Suprapubic skin (tissue), 3 donors: ENCODE results near the gene FOXRED2.

Experiments
- POLR2AphosphoS5 ChIP-seq, 3 donors: sonication (generic); formaldehyde crosslinking; IDR thresholded peaks; one replicate each; pipeline ENCODE4 v1.6.1; 2017; ENCODE audit warnings: antibody characterized with exemption in 3 of 3
- TF ChIP-seq, protein P1 (sequence below), 2 donors: fragments of 200-600 bp in 1 of 2; fragments of 450-650 bp in 1 of 2; sonication (generic) in 1 of 2; IDR thresholded peaks; one replicate each; pipeline ENCODE4 v1.5.1; 2016 to 2019; ENCODE audit warnings: antibody characterized with exemption in 2 of 2, mild to moderate bottlenecking in 1 of 2, moderate library complexity in 1 of 2

DNA sequence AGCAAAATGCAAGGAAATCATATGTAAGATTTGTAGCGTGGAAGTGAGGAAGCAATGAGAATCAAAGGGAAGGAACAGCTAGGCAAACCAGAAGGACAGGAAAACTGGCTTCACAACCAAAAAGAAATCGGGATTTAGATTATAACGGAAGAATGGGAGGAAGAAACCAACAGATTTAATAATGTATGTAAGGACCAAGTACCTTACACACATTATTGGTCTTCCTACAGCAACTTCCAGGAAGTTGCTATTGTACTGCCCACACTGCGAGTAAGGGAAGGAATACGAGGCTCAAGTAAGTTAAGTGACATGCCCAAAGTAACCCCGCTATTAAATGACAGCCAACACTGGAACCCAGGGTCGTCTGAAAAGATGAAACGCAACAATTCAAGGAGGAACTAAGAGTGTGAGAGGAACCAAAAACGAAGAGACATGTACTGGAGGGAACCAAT is 25.9 kb downstream of the FOXRED2 start:
- no peak for TF ChIP-seq POLR2AphosphoS5 (IDR thresholded peaks at IDR 0.05)
- TF ChIP-seq, protein P1, sequence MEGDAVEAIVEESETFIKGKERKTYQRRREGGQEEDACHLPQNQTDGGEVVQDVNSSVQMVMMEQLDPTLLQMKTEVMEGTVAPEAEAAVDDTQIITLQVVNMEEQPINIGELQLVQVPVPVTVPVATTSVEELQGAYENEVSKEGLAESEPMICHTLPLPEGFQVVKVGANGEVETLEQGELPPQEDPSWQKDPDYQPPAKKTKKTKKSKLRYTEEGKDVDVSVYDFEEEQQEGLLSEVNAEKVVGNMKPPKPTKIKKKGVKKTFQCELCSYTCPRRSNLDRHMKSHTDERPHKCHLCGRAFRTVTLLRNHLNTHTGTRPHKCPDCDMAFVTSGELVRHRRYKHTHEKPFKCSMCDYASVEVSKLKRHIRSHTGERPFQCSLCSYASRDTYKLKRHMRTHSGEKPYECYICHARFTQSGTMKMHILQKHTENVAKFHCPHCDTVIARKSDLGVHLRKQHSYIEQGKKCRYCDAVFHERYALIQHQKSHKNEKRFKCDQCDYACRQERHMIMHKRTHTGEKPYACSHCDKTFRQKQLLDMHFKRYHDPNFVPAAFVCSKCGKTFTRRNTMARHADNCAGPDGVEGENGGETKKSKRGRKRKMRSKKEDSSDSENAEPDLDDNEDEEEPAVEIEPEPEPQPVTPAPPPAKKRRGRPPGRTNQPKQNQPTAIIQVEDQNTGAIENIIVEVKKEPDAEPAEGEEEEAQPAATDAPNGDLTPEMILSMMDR (IDR thresholded peaks at IDR 0.05): no peak
